ENCODE measurements around the gene GPR65.

Gene GPR65

GRCh38 chr14:87971010-87971409 is 33.9 kb upstream of the GPR65 start:
- TF ChIP-seq CTCF (IDR thresholded peaks at IDR 0.05; ENCODE audit: borderline replicate concordance, control extremely low read depth, extremely low read depth, insufficient read depth, missing control alignments) = no peak
- peak; percentile 32 for DNase-seq (ENCODE audit: low spot score)
- in situ Hi-C loops (cut with MboI; ENCODE audit: low sequenced_read_pairs, unreplicated experiment) = no loop called here

DNA sequence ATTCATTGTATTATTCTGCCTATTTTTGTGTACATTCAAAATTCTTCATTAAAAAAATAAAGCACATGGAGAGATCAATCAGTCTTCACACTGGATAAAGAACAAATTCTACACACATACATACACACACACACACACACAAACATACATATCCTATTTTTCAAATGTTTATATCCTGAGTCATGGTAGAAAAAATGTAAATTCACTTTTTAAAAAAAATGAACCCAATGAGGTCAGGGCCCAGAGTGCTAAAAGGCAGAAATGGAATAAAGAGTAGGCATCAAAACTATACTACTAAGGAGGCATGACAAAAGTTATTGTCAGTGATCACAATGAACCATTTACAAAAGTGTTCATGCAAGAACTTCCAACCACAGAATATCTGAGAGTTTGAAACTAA is 29.3 kb upstream of the GPR65 start:
- DNase-seq (ENCODE audit: low spot score) = no peak
- in situ Hi-C loops (cut with MboI; ENCODE audit: low sequenced_read_pairs, unreplicated experiment) = no loop called here
- no peak for TF ChIP-seq CTCF (IDR thresholded peaks at IDR 0.05; ENCODE audit: borderline replicate concordance, control extremely low read depth, extremely low read depth, insufficient read depth, missing control alignments)

DNA sequence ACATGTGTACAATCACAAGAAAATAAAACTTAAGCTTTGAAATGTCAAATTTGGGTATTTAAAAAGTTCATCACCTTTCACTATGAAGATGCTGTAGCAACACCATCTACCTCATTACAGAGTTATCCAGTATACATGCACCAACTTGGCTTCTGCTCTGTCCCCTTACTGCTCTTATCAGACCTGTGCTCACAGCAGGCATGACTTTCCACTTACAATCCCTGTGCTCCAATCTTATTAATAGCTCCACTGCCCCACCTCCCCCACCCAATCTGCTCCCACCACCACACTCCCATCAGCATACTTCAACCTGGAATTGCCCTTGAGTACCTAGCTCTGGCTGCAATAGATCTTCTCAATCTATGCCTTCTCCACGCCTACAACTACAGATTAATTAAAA is 25.2 kb upstream of the GPR65 start:
- DNase-seq (ENCODE audit: low spot score) = no peak
- no peak for TF ChIP-seq CTCF (IDR thresholded peaks at IDR 0.05; ENCODE audit: borderline replicate concordance, control extremely low read depth, extremely low read depth, insufficient read depth, missing control alignments)
- in situ Hi-C loops (cut with MboI; ENCODE audit: low sequenced_read_pairs, unreplicated experiment) = no loop called here

- in situ Hi-C loops (cut with MboI; ENCODE audit: low sequenced_read_pairs, unreplicated experiment) = no loop called here
- TF ChIP-seq CTCF (IDR thresholded peaks at IDR 0.05; ENCODE audit: borderline replicate concordance, control extremely low read depth, extremely low read depth, insufficient read depth, missing control alignments) = no peak
- no peak for DNase-seq (ENCODE audit: low spot score)
These were observed 15.5 kb upstream of the GPR65 start for GRCh38 chr14:87989221-87989955.

DNA sequence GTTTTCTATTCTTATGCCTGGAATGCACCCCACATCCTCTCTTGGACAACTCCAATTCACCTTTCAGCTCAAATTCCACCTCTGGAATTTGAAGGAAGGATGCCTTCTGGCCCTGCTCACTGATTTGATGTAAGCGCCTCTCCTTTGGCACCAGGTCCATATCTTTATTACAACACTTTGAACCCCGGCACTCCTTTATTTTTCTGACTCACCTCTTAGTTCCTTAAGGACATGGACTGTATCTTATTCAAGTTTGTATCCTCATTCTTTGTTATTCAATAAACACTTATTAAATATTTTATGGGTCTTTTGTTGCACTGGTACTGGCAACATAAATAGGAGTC is 15.0 kb upstream of the GPR65 start:
- DNase-seq (ENCODE audit: low spot score) = no peak
- TF ChIP-seq CTCF (IDR thresholded peaks at IDR 0.05; ENCODE audit: borderline replicate concordance, control extremely low read depth, extremely low read depth, insufficient read depth, missing control alignments) = no peak
- in situ Hi-C loops (cut with MboI; ENCODE audit: low sequenced_read_pairs, unreplicated experiment) = no loop called here

GRCh38 chr14:87990682-87991081 is 14.3 kb upstream of the GPR65 start:
- no peak for TF ChIP-seq CTCF (IDR thresholded peaks at IDR 0.05; ENCODE audit: borderline replicate concordance, control extremely low read depth, extremely low read depth, insufficient read depth, missing control alignments)
- in situ Hi-C loops (cut with MboI; ENCODE audit: low sequenced_read_pairs, unreplicated experiment) = no loop called here
- no peak for DNase-seq (ENCODE audit: low spot score)

Data from GM13976 (cell line).